Kidney (tissue), 14 donors: ENCODE results near the gene WTAP. TPM values are rescaled to one million over a fixed set of nuclear protein-coding genes. Genes with fewer than 3 reads are reported as not detected.
"Not testable (repeated sequence)": the region's sequence is repeated elsewhere in the genome, so short reads cannot be mapped to it uniquely, and the experiment has no call there.

ENCODE experiments used
- DNase-seq, 5 donors: peaks; one replicate each; pipeline ENCODE4 v3.0.0-alpha.2; 2013 to 2020
- FAIRE-seq: peaks from 2 replicates; lab custom pipeline; 2012; peaks lifted over from hg19 to GRCh38; lab: Jason Lieb, UNC
- H3K27ac ChIP-seq, 2 donors: one replicate each; pipeline ENCODE4 v1.7.0; 2013; ENCODE audit warnings: low read depth in 2 of 2, low read length in 2 of 2, inconsistent platforms in 1 of 2
- H3K27me3 ChIP-seq: one replicate; pipeline ENCODE4 v1.7.1; 2013; ENCODE audit warnings: low read length, inconsistent platforms; ENCODE audit not compliant: control insufficient read depth, insufficient read depth
- H3K36me3 ChIP-seq, 3 donors: one replicate each; pipeline versions ENCODE4 v1.7.0 to v1.7.1; 2013; ENCODE audit warnings: low read length in 3 of 3, control low read depth in 1 of 3, inconsistent platforms in 1 of 3; ENCODE audit not compliant: insufficient read depth in 3 of 3, control insufficient read depth in 2 of 3
- H3K4me1 ChIP-seq, 3 donors: one replicate each; pipeline versions ENCODE4 v1.7.0 to v1.7.1; 2013; ENCODE audit warnings: low read length in 3 of 3, inconsistent platforms in 1 of 3, low read depth in 1 of 3; ENCODE audit not compliant: control insufficient read depth in 2 of 3, insufficient read depth in 2 of 3
- H3K4me3 ChIP-seq, 3 donors: one replicate each; pipeline versions ENCODE4 v1.7.0 to v1.8.1; 2013; ENCODE audit warnings: low read length in 3 of 3, control low read depth in 1 of 3, inconsistent platforms in 1 of 3
- H3K9ac ChIP-seq, 3 donors: one replicate each; pipeline versions ENCODE4 v1.7.0 to v1.7.1; 2013; ENCODE audit warnings: low read length in 3 of 3, control low read depth in 1 of 3, inconsistent platforms in 1 of 3
- H3K9me3 ChIP-seq, 3 donors: one replicate each; pipeline versions ENCODE4 v1.7.0 to v1.7.1; 2013; ENCODE audit warnings: low read length in 3 of 3, control low read depth in 1 of 3, inconsistent platforms in 1 of 3; ENCODE audit not compliant: control insufficient read depth in 2 of 3, insufficient read depth in 1 of 3
- intact Hi-C: fragments of 100-400 bp; cut with DNase I; formaldehyde crosslinking; loops from one replicate; pipeline ENCODE4 v1.11.1; 2022
- polyA plus RNA-seq: library from polyadenylated mRNA; stranded (reverse); fragments of 350-450 nt; fragmentation: Illumina TruSeq; extraction: RNeasy Lipid Tissue Mini Kit (QIAGEN cat#74804); gene quantifications from one replicate; pipeline ENCODE4 v1.2.3, GENCODE V29; 2014; ENCODE audit warnings: low read depth, low replicate concordance; ENCODE audit not compliant: insufficient read depth
- total RNA-seq: library from RNA; stranded (reverse); fragmentation: NEBNext Ultra II Directional; extraction: Animal tissue kit (Norgen Biotek cat#: 25700); gene quantifications from one replicate; pipeline ENCODE4 v1.2.1, GENCODE V29; 2021
- TF ChIP-seq, protein P1 (sequence below): IDR thresholded peaks from 3 replicates; pipeline ENCODE4 v1.5.1; 2012; ENCODE audit warnings: mild to moderate bottlenecking, moderate library complexity, borderline replicate concordance; ENCODE audit not compliant: insufficient read depth; ENCODE audit errors: extremely low read depth
- donor health status: control.
- donor health status: control.
- donor health status: control.
- donor health status: control.
- donor health status: control.
- donor health status: DM: yes; HTN: yes; CAD: no.
- donor health status: Normal renal cell carcinoma (clear cell type).

WTAP gene
- total and polyA plus RNA-seq, 2 donors from 2014 or later = 63.5 to 108 TPM

GRCh38 chr6:159746759-159747158 is 19.5 kb downstream of the WTAP start:
- FAIRE-seq = no peak
- Histone ChIP-seq H3K36me3 (peaks cover 12 to 56% (median 39%) of the 10 kb centered on the region in 3 donors), H3K9ac (no peak overlapping the region), H3K9me3 (no peaks in the 10 kb centered on the region), H3K27me3 (no peaks in the 10 kb centered on the region), H3K4me3 (no peak overlapping the region), H3K4me1 (no peaks in the 10 kb centered on the region), H3K27ac (no peak overlapping the region)
- TF ChIP-seq, protein P1, sequence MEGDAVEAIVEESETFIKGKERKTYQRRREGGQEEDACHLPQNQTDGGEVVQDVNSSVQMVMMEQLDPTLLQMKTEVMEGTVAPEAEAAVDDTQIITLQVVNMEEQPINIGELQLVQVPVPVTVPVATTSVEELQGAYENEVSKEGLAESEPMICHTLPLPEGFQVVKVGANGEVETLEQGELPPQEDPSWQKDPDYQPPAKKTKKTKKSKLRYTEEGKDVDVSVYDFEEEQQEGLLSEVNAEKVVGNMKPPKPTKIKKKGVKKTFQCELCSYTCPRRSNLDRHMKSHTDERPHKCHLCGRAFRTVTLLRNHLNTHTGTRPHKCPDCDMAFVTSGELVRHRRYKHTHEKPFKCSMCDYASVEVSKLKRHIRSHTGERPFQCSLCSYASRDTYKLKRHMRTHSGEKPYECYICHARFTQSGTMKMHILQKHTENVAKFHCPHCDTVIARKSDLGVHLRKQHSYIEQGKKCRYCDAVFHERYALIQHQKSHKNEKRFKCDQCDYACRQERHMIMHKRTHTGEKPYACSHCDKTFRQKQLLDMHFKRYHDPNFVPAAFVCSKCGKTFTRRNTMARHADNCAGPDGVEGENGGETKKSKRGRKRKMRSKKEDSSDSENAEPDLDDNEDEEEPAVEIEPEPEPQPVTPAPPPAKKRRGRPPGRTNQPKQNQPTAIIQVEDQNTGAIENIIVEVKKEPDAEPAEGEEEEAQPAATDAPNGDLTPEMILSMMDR = no peak
- DNase-seq = no peak
- intact Hi-C loops = no loop called here

DNA sequence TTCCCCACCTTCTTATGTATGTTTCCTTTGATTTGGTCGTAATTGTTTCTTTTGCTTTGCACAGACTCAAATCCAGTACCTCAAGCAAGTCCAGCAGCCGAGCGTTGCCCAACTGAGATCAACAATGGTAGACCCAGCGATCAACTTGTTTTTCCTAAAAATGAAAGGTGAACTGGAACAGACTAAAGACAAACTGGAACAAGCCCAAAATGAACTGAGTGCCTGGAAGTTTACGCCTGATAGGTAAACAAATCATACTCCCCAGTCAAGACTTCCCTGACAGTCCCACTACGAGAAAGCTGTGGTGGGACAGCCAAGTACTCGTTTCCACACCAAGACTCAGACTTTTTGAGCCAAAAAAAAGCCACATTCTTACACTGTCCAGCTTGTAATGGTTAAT is 20.8 kb downstream of the WTAP start:
- H3K27me3 ChIP-seq, H3K4me1 ChIP-seq, intact Hi-C loops, H3K27ac ChIP-seq, H3K4me3 ChIP-seq, FAIRE-seq, H3K9ac ChIP-seq, DNase-seq, H3K9me3 ChIP-seq: not testable (repeated sequence)
- H3K36me3 ChIP-seq = peaks cover 12 to 54% (median 36%) of the 10 kb centered on the region in 3 donors

- FAIRE-seq (no peak), DNase-seq (no peak)
- TF ChIP-seq, protein P1 = no peak
- no peak overlapping the region for H3K4me3 ChIP-seq
- intact Hi-C loops = no loop called here
- no peaks in the 10 kb centered on the region for H3K4me1 ChIP-seq
- H3K27ac ChIP-seq = no peak overlapping the region
- H3K9me3 ChIP-seq = no peaks in the 10 kb centered on the region
- H3K27me3 ChIP-seq = no peaks in the 10 kb centered on the region
- H3K36me3 ChIP-seq = peaks cover 16 to 54% (median 30%) of the 10 kb centered on the region in 3 donors
- H3K9ac ChIP-seq = no peak overlapping the region
Observed at GRCh38 chr6:159751448-159751847, 24.1 kb downstream of the WTAP start.

DNA sequence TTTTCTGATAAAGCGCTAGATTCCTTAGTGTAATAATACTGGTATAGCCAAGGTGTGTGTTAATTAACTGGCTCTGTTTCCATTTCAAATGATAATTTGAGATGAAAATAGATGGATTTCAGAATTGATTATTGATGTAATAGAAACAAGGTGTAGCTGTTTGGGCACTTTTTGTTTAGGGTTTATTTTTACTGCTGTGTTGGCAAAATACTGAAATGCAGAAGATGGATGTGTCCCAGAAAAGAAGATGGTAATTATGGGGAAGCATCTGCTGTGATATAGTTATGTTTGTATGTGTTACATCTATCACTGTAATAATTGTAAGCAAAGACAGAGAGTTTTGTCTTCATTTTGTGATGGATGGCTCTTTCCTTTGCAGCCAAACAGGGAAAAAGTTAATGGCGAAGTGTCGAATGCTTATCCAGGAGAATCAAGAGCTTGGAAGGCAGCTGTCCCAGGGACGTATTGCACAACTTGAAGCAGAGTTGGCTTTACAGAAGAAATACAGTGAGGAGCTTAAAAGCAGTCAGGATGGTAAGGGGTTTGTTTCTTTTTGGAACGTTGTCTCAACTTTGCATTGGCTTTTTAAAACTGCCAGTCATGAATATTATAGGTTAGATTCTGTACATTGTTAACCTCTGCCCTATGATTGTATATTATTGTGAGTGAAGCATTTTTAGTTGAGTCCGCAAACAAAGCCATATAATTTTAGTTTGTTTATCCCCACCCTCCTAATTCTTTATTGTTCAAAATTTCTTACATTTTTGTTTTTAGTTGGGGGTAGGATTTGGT is 26.0 kb downstream of the WTAP start:
- TF ChIP-seq, protein P1 = no peak
- DNase-seq = no peak
- Histone ChIP-seq H3K9ac (no peak overlapping the region), H3K4me3 (no peak overlapping the region), H3K36me3 (peaks cover 13 to 54% (median 33%) of the 10 kb centered on the region in 3 donors), H3K27ac (no peak overlapping the region), H3K9me3 (no peaks in the 10 kb centered on the region), H3K27me3 (no peaks in the 10 kb centered on the region), H3K4me1 (no peaks in the 10 kb centered on the region)
- no peak for FAIRE-seq
- intact Hi-C loops = no loop called here
